ENCODE results near the gene VWA2.

VWA2 gene

DNA sequence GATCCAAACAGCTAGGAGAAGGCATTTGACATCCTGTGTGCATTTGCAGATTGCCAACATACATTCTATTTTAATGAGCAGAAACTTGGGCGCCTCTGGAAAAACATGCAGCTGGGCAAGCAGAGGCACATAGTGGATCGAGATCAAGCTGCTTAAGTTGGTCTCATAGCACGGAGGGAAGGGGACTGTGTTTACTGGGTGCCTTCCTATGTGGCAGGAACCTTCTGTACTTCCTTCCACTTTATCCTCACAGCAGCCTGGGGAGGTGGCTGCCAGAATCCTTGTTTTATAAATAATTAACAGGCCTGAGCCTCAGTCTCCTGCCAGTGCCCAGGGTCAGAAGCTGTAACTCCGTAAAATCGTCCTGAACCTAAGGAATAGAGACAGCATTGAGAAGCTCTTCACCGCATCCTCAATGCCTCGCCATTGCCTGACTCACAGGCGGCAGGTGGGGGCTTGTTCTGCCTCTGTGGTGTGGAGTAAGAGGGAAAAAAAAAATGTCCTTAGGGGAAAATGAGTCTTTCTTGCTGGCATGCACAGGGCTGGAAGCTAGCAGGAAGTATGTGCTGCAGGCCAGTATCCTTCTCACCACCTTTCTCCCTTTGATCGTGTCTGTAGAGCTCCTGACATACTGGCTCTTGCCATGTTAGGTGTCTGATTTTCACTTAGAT is 6.2 kb downstream of the VWA2 start:
- no peak for FAIRE-seq
- DNase-seq (ENCODE audit: insufficient read length, low spot score): peak; percentile 18

DNA sequence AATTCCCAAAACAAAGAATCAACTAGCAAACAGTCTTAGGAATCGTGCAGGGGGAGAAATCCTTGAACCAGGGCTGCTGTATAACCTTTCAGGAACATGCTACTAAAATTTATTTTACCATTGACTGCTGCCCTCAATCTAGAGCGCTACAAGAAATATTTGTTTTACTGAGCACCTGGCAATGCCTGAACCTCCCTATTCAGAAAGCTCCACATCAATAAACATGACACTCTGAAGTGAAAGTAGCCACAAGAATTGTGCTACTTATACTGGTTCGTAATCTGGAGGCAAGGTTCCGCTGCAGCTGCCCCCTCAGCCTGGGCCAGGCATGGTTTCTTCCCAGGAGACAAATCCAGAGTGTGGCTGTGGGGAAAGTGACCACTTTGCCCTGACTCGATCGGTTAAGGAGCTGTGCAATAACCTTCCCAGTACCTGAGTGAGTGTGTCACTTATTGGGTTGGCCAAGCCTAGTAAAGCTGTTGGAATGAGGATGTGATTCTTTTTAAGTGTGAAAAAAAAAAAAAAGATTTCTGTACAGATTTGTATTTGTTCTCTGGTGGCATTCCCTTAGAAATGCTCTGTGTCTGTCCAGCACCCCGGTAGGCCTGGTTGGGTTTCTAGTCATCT is 7.7 kb downstream of the VWA2 start:
- FAIRE-seq (no peak), DNase-seq (ENCODE audit: insufficient read length, low spot score) (no peak)

DNA sequence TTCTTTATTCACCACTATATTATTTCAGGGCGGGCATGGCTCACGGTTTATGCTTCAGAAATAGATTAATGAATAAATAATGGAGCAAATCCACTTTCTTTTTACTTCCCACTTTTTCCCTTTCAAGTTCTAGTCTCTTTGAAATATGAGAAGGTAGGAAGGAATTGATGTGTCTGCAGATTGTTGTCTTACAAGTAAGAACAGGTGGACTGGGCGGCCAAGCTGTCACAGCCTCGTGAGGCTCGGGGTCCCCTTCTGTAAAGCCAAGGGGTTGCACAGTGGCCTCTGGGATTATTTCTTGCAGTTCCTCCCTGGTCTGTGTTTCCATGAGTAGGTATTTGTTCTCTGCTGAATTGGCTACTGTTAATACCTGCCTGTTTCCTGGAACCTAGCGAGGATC is 11.2 kb downstream of the VWA2 start:
- no peak for FAIRE-seq
- DNase-seq (ENCODE audit: insufficient read length, low spot score): no peak

DNA sequence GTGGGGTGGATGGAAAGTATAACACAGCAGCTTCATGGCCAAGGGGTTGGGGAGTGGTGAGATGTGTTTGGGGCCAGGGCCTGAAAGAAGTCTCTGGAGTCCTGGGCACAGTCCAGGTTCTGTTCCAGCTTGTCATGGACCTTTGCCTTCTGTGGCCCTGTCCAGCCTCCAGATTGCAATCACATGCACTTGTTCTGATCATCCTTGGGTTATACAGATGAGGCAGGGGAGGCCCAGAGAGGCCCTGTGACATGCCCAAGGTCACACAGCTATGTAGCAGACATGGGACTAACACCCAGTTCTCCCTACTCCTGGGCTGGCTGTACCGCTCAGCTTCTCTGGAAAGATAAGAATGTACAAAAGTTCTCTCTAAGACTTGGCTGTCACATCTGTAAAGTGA is 11.7 kb downstream of the VWA2 start:
- DNase-seq (ENCODE audit: insufficient read length, low spot score): no peak

DNA sequence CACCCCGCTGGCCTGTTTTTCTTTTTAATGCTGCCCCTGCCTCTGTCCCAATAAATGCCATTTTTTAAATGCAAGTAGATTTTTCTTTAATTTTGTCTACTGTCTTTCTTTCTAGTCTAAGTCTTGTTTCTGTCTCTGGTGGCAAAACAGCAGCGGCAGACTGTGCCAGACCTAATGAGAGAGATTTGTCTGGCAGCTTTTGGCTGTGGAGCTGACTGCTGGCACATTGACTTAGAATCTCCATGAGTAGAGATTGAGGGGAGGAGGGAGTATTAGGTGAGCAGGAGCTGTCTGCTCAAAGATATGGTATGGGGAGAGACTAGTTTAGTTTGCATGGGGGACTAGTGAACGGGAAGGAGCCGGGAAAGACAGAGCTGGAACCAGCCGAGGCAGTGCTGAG is 13.0 kb downstream of the VWA2 start:
- no peak for DNase-seq (ENCODE audit: insufficient read length, low spot score)
- FAIRE-seq: no peak

More for the DNA sequence above, 11.7 kb downstream of the VWA2 start:
- no peak for FAIRE-seq

DNA sequence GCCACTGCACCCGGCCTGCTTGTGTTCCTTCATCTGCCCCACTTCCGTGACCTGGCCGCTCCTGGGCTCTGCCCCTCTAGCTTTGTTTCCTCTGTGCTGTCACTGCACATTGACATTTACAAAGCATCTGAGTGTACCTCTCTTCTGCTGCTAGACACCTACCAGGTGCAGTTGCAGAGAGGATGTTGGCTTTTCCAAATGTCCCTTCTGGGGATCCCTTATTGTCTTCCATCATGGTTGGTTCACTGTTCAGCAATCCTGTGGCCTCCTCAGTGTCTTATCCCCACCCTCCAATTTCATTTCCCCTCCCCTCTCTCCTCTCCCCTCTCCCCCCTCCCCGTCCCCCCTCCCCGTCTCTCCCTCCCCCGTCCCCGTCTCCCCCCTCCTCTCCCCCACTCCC is 13.8 kb downstream of the VWA2 start:
- no peak for FAIRE-seq
- no peak for DNase-seq (ENCODE audit: insufficient read length, low spot score)

DNA sequence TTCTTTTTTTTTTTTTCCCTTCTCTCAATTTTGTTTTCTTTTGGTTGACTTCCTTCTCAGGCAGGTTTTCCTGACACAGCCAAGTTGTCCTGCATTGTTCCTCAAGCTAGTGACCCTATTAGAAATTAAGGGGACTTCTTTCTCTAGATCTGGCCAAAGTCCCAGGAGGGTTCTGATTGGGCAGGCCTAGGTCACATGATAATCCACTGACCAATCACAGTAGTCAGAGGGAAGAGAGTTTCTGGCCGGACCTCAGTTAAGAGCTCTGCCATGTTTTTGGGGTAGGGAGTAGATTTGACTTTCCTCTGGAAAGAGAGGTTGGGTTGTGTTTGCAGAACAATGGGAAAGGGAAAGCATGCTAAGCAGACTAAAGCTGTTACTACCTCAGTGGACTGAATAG is 16.2 kb downstream of the VWA2 start:
- DNase-seq (ENCODE audit: insufficient read length, low spot score) (no peak), FAIRE-seq (no peak)

DNA sequence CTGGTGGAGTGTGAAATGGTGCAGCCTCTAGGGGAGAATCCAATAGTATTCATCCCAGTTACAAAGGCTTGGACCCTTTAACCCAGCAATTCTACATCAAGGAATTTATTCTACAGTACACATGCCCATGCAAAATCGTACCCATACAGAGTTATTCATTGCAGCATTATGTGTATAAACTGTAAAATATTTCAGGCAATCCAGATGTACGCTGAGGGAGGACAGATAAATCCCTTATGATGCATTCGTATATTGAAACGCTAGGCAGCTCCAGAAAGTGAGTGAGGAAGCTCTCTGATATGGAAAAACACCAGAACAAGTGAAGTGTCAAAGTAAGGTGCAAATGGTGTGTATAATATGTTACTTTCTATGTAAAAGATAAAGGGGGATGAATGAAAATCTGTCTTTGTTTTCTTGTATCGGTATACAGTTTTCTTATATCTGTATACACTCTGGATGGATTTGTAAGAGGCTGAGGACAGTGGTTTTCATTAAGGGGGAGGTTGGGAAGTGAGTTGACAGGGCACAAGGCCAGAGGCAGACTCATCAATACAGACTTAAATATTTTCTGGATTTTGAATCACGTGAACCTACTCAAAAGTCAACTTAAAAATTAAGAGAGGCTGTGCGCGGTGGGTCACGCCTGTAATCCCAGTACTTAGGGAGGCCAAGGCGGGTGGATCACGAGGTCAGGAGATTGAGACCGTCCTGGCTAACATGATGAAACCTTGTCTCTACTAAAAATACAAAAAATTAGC is 17.1 kb downstream of the VWA2 start:
- FAIRE-seq: no peak
- DNase-seq (ENCODE audit: insufficient read length, low spot score): no peak

DNA sequence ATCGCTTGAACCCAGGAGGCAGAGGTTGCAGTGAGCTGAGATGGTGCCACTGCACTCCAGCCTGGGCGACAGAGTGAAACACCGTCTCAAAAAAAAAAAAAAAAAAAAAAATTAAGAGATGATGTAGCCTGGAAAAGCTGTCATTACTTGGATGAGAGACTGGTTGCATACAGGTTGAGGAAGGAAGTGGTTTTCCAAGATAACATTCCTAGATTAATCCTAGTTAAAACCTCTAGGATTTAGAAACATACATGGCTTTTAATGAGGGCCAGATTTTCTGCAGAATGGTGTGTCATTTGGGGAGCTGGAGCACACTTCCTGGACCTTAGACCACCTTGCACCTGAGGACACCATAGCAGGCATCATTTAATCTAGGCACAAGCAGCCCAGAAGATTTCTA is 17.8 kb downstream of the VWA2 start:
- DNase-seq (ENCODE audit: insufficient read length, low spot score) (no peak), FAIRE-seq (no peak)

DNA sequence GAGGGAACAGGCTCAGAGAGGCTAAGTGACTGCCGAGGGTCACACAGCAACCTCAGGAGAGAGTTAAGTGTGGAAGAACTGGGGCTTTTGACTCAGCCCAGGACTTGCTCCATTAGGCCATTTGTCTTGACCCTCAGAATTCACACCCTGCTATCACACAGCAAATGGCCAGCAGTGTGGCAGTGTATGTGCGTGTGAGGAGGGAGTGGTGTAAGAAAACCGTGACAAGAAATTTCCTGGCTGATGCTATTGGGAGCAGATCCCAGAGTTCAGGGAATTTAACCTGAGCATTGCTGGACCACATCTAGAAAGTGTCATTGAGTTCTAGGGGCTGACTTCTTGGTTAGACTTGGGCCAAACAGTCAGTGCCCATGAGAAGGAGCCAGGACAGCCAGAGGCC is 18.4 kb downstream of the VWA2 start:
- no peak for FAIRE-seq

DNA sequence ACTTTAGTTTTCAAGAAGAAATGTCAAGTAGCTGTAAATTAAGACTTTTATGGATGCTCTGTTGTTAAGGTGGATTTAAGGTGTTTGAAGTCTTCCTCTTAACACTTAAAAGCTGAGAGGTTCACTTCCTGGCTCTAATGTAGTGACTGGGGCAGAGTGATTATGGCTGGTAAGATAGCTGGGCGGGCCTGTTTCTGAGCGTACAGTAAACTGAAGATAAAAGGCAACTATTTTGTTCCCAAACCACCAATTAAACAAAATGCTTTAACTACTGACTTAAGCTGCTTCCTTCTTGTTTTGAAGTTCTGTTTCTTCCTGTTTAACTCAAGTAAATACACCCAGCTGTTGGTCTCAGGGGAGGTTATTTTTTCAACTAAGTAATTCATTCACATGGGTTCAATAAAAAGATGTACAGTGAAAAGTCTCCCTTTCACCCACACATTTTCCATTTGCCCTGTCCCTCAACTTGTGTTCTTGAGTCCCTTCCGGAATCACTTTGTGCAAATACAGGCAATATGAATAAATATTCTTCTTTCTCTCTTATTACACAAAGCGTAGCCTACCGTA is 19.3 kb downstream of the VWA2 start:
- no peak for FAIRE-seq
- no peak for DNase-seq (ENCODE audit: insufficient read length, low spot score)

More for the DNA sequence above, 18.4 kb downstream of the VWA2 start:
- DNase-seq (ENCODE audit: insufficient read length, low spot score): no peak

DNA sequence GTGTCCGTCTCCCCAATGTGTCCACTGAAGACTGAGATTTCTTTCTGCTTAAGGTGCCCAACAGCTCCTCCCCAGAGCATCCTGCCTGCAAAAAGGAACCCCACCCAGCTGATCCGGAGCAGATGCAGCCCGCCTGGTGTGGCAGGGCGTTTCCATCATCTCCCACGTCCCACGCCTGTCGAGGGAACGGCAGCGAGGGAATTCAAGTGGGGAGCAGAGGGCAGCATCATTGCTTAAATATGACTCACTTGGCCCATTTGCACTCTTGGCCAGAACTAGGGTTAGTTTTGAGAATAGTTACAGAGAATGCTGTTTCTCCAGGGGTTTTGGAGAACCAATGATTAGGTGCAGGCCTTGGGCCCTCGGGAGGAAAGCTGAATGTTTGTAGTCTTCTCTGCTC is 20.8 kb downstream of the VWA2 start:
- no peak for DNase-seq (ENCODE audit: insufficient read length, low spot score)
- FAIRE-seq: no peak

DNA sequence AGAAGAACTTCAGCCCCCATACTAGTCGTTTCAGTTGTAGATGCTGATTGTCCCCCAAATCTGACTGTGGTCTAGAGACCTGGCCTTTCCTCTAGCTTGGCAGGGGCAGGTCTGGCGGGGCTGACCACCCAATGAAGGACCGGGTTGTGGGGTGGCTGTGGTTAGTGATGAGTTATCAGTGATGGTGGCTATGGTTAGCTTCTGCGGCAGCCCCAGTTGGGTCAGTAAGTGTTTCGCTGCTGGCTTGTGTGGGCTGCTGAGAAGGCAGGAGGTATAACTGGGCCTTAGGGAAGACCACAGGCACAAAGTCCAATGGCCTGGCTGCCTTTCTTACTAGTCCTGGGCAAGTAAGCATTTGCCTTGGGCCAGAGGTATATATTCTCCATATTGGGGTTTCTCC is 21.3 kb downstream of the VWA2 start:
- FAIRE-seq (no peak), DNase-seq (ENCODE audit: insufficient read length, low spot score) (no peak)

DNA sequence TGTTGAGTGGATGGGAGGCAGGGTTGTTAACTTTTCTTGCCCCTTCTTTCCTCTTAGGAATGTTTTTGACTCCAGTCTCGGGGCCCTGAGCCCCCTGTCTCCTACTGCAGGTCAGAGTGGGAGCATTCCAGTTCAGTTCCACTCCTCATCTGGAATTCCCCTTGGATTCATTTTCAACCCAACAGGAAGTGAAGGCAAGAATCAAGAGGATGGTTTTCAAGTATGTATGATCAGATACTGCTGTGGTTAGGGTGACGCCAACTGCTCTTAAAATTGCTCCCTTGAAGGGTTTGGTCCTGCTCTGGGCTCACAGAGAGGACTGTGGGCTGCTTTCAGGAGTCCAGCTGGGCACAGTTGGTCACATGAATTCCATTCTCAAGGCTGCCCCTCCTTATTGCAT is 22.0 kb downstream of the VWA2 start:
- DNase-seq (ENCODE audit: insufficient read length, low spot score): peak; percentile 39

DNA sequence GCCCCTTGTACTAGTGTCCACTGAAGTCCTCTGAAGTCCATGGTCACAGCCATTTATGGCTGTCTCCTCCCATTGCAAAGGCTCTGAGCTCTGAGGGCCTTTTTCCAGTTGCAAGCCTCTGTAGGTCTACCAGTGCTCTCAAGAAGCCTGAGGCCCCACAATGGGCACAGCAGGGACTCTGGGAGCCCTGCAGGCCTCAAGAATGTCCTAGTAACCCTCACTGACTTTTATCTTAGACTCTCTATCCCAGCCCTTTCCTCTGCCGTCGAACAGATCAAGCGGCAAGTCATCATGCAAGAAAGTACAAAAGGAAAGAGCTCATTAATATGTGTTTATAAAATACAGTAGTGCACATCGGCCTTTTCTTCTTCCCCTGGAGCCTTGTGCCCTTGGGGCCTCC is 23.4 kb downstream of the VWA2 start:
- FAIRE-seq (no peak), DNase-seq (ENCODE audit: insufficient read length, low spot score) (no peak)

More for the DNA sequence above, 22.0 kb downstream of the VWA2 start:
- no peak for FAIRE-seq

DNA sequence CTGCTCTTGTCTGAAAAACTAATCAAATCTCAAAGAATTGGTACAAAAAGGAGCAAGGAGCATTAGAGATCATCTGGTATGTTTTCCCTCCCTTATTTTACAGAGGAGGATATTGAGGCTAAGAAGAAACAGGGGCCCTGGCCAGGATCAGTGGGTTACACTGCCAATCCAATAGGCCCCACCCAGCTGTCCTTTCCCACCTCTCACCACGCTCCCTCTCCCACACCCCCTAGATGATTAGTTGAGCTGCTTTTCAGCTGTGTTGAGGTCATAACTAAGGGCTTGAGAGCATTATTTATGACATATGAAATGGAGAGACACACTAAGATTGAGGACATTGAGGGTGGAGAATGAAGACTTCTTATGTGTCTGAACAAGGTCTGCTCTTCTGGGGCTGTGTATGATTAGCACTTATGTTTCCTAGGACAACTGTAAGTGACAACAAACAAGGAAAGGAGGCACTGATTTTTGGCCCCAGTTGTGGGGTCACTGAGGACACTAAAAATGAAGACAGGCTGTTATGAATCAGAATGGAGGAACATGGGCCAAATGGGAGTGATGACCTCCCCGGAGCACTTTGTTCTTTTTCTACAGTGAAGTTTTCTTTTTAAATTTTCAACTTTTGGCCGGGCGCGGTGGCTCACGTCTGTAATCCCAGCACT is 26.5 kb downstream of the VWA2 start:
- DNase-seq (ENCODE audit: insufficient read length, low spot score): no peak
- no peak for FAIRE-seq

DNA sequence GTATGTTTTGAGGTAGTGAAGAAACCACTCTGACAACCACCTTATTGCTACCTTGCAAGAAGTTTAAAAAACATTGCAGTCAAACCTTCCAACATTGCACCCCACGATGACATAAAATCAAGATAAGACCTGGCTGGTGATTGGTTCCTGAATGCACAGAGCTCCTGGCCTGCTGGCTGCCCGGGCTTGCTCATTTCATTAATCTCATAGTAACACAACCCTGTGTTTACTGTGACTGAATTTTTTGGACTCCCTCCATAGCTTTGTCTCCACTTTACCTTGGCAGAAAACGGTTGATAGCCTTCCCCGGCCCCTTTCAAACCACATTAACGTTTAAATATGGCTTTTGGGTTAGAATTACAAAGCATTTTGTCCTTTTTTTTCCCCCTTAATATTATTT is 27.5 kb downstream of the VWA2 start:
- no peak for FAIRE-seq
- peak; percentile 12 for DNase-seq (ENCODE audit: insufficient read length, low spot score)

DNA sequence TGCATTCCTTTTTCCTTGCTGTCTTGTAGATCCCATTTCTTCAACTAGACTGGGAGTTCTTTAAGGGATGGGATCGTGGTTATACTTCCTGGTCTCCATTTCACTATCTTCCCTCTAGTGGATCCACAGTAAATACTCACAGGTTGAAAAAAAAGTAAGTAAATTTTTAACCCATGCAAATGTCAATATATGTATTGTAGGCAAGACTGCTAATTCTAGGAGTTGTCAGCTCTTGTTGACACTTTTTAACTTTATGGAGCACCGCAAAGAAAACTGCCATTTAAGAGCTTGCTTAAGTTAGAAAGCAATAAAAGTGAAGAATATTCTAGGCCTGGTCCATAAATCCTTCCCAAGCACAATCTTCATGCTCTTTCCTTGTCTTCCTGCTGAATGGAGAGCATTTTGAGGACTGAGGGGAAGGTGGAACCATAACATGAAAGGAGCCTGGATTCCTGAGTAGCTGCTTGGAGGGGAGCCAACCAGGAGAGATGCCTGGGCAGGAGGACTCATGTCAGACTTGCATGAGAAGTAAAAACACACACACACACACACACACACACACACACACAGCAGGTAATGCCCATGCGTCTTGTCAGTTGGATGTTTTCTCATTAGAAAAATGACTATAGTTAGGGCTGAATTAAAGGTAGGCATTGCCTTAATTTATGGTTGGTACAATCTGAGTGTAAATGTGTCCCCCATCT is 32.2 kb downstream of the VWA2 start:
- DNase-seq (ENCODE audit: insufficient read length, low spot score) (no peak), FAIRE-seq (no peak)

DNA sequence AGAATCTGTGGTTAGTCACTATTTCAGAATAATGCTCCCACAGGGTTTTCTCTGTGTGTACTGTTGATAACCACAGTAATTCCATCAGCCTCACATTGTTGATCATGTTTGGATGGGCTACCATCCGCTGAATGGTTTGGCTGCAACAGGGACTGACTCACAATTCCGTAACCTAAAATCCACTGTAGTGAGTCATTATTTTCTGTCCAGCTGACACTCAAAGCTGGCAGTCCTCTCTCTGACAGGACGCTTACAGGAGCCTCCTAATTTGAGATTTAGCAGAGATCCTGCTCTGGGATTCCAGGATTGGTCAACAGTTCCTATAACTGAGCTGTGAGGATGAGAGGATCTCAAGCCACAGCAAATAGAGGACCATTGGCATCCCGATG is 32.7 kb downstream of the VWA2 start:
- no peak for FAIRE-seq
- peak; percentile 73 for DNase-seq (ENCODE audit: insufficient read length, low spot score)

DNA sequence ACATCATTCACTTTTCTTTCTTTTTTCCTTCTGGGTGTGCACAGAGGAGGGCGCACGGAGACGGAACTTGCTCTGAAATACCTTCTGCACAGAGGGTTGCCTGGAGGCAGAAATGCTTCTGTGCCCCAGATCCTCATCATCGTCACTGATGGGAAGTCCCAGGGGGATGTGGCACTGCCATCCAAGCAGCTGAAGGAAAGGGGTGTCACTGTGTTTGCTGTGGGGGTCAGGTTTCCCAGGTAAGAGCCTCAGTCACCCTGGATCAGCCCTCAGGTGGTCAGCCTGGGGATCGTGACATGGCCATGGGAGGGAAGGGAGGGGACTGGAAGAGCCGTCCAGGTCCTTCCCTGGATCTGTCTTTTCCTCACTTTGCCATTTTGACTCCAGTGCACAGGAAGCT is 33.6 kb downstream of the VWA2 start:
- FAIRE-seq: no peak
- DNase-seq (ENCODE audit: insufficient read length, low spot score): no peak

DNA sequence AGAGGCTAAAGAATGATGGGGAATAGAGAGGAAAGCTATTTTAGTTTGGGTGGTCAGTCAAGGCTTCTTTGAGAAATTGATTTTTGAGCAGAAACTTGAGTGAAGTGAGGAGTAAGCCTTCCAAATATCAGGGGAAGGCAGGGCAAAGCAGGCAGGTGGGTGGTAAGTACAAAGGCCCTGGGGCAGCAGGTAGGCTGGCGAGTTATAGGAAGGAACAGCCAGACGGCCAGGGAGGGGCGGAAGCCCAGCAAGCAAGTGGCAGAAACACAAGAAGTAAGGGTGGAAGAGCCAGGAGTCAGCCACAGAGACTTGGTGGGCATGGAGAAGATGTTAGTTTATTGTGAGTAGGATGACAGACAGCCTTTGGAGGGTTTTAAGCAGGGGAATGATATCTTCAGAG is 34.9 kb downstream of the VWA2 start:
- DNase-seq (ENCODE audit: insufficient read length, low spot score) (no peak), FAIRE-seq (no peak)
